CD14-positive monocyte (primary cell): ENCODE measurements around the gene DAPK1. TPM values are rescaled to one million over a fixed set of nuclear protein-coding genes. Genes with fewer than 3 reads are reported as not detected.

Experiments
- DNase-seq, 3 donors: peaks; one replicate each; pipeline ENCODE4 v3.0.0-alpha.2; 2011 to 2022
- H2AFZ ChIP-seq: 2 replicates; pipeline ENCODE4 v1.6.0; 2012; ENCODE audit warnings: mild to moderate bottlenecking, low read depth, low read length, inconsistent platforms; ENCODE audit not compliant: insufficient read depth, poor library complexity, severe bottlenecking
- H3K27ac ChIP-seq, 2 donors: 1 replicate in 1 of 2; 2 replicates in 1 of 2; pipeline ENCODE4 v1.5.1; 2012 to 2013; ENCODE audit warnings: low read length in 2 of 2, control low read depth in 1 of 2, inconsistent platforms in 1 of 2, low read depth in 1 of 2, mild to moderate bottlenecking in 1 of 2
- H3K27me3 ChIP-seq, 2 donors: one replicate each; pipeline versions ENCODE4 v1.6.0 to v1.6.1; 2011 to 2013; ENCODE audit warnings: low read length in 2 of 2; ENCODE audit not compliant: control insufficient read depth in 2 of 2, insufficient read depth in 2 of 2
- H3K36me3 ChIP-seq, 2 donors: replicated peaks in 1 of 2; 1 replicate in 1 of 2; 2 replicates in 1 of 2; pipeline versions ENCODE4 v1.5.1 to v1.6.1; 2012 to 2013; ENCODE audit warnings: low read length in 2 of 2, control low read depth in 1 of 2, inconsistent platforms in 1 of 2, mild to moderate bottlenecking in 1 of 2; ENCODE audit not compliant: insufficient read depth in 2 of 2, control insufficient read depth in 1 of 2
- H3K4me1 ChIP-seq, 2 donors: 1 replicate in 1 of 2; 2 replicates in 1 of 2; pipeline versions ENCODE4 v1.5.1 to v1.6.1; 2012 to 2013; ENCODE audit warnings: low read length in 2 of 2, control low read depth in 1 of 2, inconsistent platforms in 1 of 2, mild to moderate bottlenecking in 1 of 2, moderate library complexity in 1 of 2; ENCODE audit not compliant: insufficient read depth in 2 of 2, control insufficient read depth in 1 of 2
- H3K4me2 ChIP-seq: replicated peaks from 2 replicates; pipeline ENCODE3; 2012; ENCODE audit warnings: low read length, moderate library complexity, mild to moderate bottlenecking; ENCODE audit not compliant: poor library complexity, severe bottlenecking; ENCODE audit errors: extremely low read depth
- H3K4me3 ChIP-seq, 3 experiments: fragments of 200-600 bp in 1 of 3; sonication (generic) in 1 of 3; replicated peaks in 1 of 3; 1 replicate in 2 of 3; 2 replicates in 1 of 3; pipeline ENCODE4 v1.5.1; 2011 to 2013; ENCODE audit warnings: low read length in 3 of 3, mild to moderate bottlenecking in 3 of 3, control low read depth in 2 of 3, low read depth in 2 of 3, inconsistent platforms in 1 of 3, moderate library complexity in 1 of 3
- H3K79me2 ChIP-seq: 2 replicates; pipeline ENCODE4 v1.6.0; 2012; ENCODE audit warnings: mild to moderate bottlenecking, control low read depth, inconsistent platforms, low read length, moderate library complexity; ENCODE audit not compliant: insufficient read depth
- H3K9ac ChIP-seq: 2 replicates; pipeline ENCODE4 v1.6.0; 2017; ENCODE audit warnings: low read length, mild to moderate bottlenecking; ENCODE audit not compliant: insufficient read depth, poor library complexity, severe bottlenecking
- H3K9me3 ChIP-seq, 2 donors: replicated peaks in 1 of 2; 1 replicate in 1 of 2; 2 replicates in 1 of 2; pipeline versions ENCODE4 v1.5.1 to v1.6.1; 2012 to 2013; ENCODE audit warnings: low read length in 2 of 2, control low read depth in 1 of 2; ENCODE audit not compliant: control insufficient read depth in 1 of 2, insufficient read depth in 1 of 2
- H4K20me1 ChIP-seq: 2 replicates; pipeline ENCODE4 v1.6.0; 2012; ENCODE audit warnings: mild to moderate bottlenecking, low read length, control low read depth, moderate library complexity; ENCODE audit not compliant: insufficient read depth
- H3K27ac Mint-ChIP-seq, 7 donors: one replicate each; pipeline ENCODE4 v1.8.0; 2020; ENCODE audit warnings: mild to moderate bottlenecking in 7 of 7, mixed read lengths in 7 of 7, moderate library complexity in 6 of 7, inconsistent platforms in 2 of 7
- H3K27me3 Mint-ChIP-seq, 3 donors: one replicate each; pipeline ENCODE4 v1.8.0; 2021 to 2022; ENCODE audit warnings: low read depth in 3 of 3, mild to moderate bottlenecking in 3 of 3, mixed read lengths in 3 of 3, moderate library complexity in 3 of 3, inconsistent platforms in 1 of 3
- H3K36me3 Mint-ChIP-seq, 2 donors: one replicate each; pipeline ENCODE4 v1.8.0; 2020; ENCODE audit warnings: mixed read lengths in 2 of 2, inconsistent platforms in 1 of 2, mild to moderate bottlenecking in 1 of 2
- H3K4me1 Mint-ChIP-seq: one replicate; pipeline ENCODE4 v1.8.0; 2020; ENCODE audit warnings: mild to moderate bottlenecking, mixed read lengths
- H3K4me3 Mint-ChIP-seq, 2 donors: one replicate each; pipeline ENCODE4 v1.8.0; 2020; ENCODE audit warnings: mild to moderate bottlenecking in 2 of 2, mixed read lengths in 2 of 2, moderate library complexity in 1 of 2
- H3K9me3 Mint-ChIP-seq, 7 donors: one replicate each; pipeline ENCODE4 v1.8.0; 2020 to 2022; ENCODE audit warnings: mixed read lengths in 7 of 7, mild to moderate bottlenecking in 6 of 7, moderate library complexity in 6 of 7, inconsistent platforms in 2 of 7
- CTCF ChIP-seq: fragments of 200-600 bp; IDR thresholded peaks from one replicate; pipeline ENCODE4 v1.8.0; 2022; ENCODE audit warnings: antibody characterized with exemption, mild to moderate bottlenecking
- WGBS: methylation state at CpG from one replicate; pipeline ENCODE4 v1.1.5; 2013; ENCODE audit warnings: missing lambda C conversion rate; ENCODE audit not compliant: insufficient coverage; 5-methylcytosine and 5-hydroxymethylcytosine counted together
- intact Hi-C, 2 donors: fragments of 100-400 bp; cut with micrococcal nuclease; formaldehyde crosslinking; loops; one replicate each; pipeline versions ENCODE4 v1.15.0 to v1.15.1; 2023
- polyA plus RNA-seq, 3 donors: library from polyadenylated mRNA; depleted of rRNA in 1 of 3; unstranded in 2 of 3; stranded (reverse) in 1 of 3; fragments of 300-500 nt in 2 of 3; fragments of >200 nt in 1 of 3; fragmentation: Illumina TruSeq in 2 of 3; gene quantifications; 1 replicate in 2 of 3; 2 replicates in 1 of 3; pipeline ENCODE4 v1.2.3, GENCODE V29; 2012 to 2021

DAPK1 gene
- polyA plus RNA-seq, 3 donors = 24.1 to 102 (median 44.4) TPM

GRCh38 chr9:87596862-87597261 is 99.2 kb downstream of the DAPK1 start:
- no peak overlapping the region for H2AFZ ChIP-seq
- H3K4me1 ChIP-seq = peaks cover 53 to 81% of the 10 kb centered on the region in 2 donors
- 93% methylated on average over 4 of the region's 7 CpGs for WGBS
- no peaks in the 10 kb centered on the region for H3K36me3 ChIP-seq
- peaks cover 0 to 3% (median 1%) of the 10 kb centered on the region in 3 donors for H3K27me3 Mint-ChIP-seq
- H3K9ac ChIP-seq = no peak overlapping the region
- DNase-seq = no peak
- no peaks in the 10 kb centered on the region for H4K20me1 ChIP-seq
- intact Hi-C loops = loop anchor here in 1 of 2 donors (5.0 kb wide), 1 partner anchor 40 kb away; no protein-coding TSS in a partner anchor
- no peak for TF ChIP-seq CTCF
- no peaks in the 10 kb centered on the region for H3K27me3 ChIP-seq
- H3K9me3 ChIP-seq = no peaks in the 10 kb centered on the region
- peak overlapping the region in 1 of 2 donors; percentile 25 for H3K27ac ChIP-seq
- H3K36me3 Mint-ChIP-seq = peaks cover 35 to 42% of the 10 kb centered on the region in 2 donors
- no peak overlapping the region for H3K4me3 Mint-ChIP-seq
- H3K9me3 Mint-ChIP-seq = peaks cover 0 to 2% (median 0%) of the 10 kb centered on the region in 7 donors
- no peak overlapping the region for H3K4me2 ChIP-seq
- no peak overlapping the region for H3K4me3 ChIP-seq
- peaks cover 39% of the 10 kb centered on the region for H3K79me2 ChIP-seq
- peak overlapping the region in 4 of 7 donors; percentile 2 to 12 (median 8) for H3K27ac Mint-ChIP-seq
- peaks cover 83% of the 10 kb centered on the region for H3K4me1 Mint-ChIP-seq

- no peak for DNase-seq
- Histone ChIP-seq H3K4me2 (no peak overlapping the region), H3K4me3 (no peak overlapping the region), H3K27ac (peak overlapping the region in 1 of 2 donors; percentile 25), H3K9me3 (no peaks in the 10 kb centered on the region), H2AFZ (no peak overlapping the region), H3K36me3 (no peaks in the 10 kb centered on the region), H3K79me2 (peaks cover 44% of the 10 kb centered on the region), H3K9ac (no peak overlapping the region), H3K27me3 (no peaks in the 10 kb centered on the region), H3K4me1 (peaks cover 53 to 77% of the 10 kb centered on the region in 2 donors), H4K20me1 (no peaks in the 10 kb centered on the region)
- Mint-ChIP-seq H3K27me3 (peaks cover 0 to 3% (median 1%) of the 10 kb centered on the region in 3 donors), H3K36me3 (peaks cover 38 to 40% of the 10 kb centered on the region in 2 donors), H3K4me3 (no peak overlapping the region), H3K4me1 (peaks cover 82% of the 10 kb centered on the region), H3K9me3 (peaks cover 0 to 2% (median 0%) of the 10 kb centered on the region in 7 donors), H3K27ac (peak overlapping the region in 5 of 7 donors; percentile 7 to 82 (median 78))
- intact Hi-C loops = loop anchor here in 1 of 2 donors (5.0 kb wide), 1 partner anchor 41 kb away; no protein-coding TSS in a partner anchor
- TF ChIP-seq CTCF = no peak
- 27% methylated on average over 5 of the region's 13 CpGs for WGBS
Measured at GRCh38 chr9:87597710-87598443, 100.2 kb downstream of the DAPK1 start.
